Stomach (tissue), 9 donors: ENCODE data around the gene INAFM2. TPM values are rescaled to one million over a fixed set of nuclear protein-coding genes. Genes with fewer than 3 reads are reported as not detected.

Source experiments
- DNase-seq, 2 donors: peaks; one replicate each; pipeline versions ENCODE4 v3.0.0 to v3.0.0-alpha.2; 2013 to 2019
- H3K27ac ChIP-seq, 5 donors: fragments of 200-600 bp in 4 of 5; sonication (generic) in 4 of 5; one replicate each; pipeline ENCODE4 v1.5.1; 2013 to 2019; ENCODE audit warnings: mild to moderate bottlenecking in 1 of 5, moderate library complexity in 1 of 5
- H3K27me3 ChIP-seq, 3 donors: fragments of 200-600 bp; sonication (generic); one replicate each; pipeline ENCODE4 v1.5.1; 2017 to 2019; ENCODE audit warnings: mixed run types in 1 of 3
- H3K36me3 ChIP-seq, 4 donors: fragments of 200-600 bp; sonication (generic); 1 replicate in 3 of 4; 2 replicates in 1 of 4; pipeline ENCODE4 v1.5.1; 2016 to 2019
- H3K4me1 ChIP-seq, 4 donors: fragments of 200-600 bp; sonication (generic); one replicate each; pipeline ENCODE4 v1.5.1; 2016 to 2019
- H3K4me3 ChIP-seq, 4 donors: fragments of 200-600 bp; sonication (generic) in 3 of 4; one replicate each; pipeline ENCODE4 v1.5.1; 2016 to 2019; ENCODE audit warnings: mild to moderate bottlenecking in 1 of 4
- H3K9me3 ChIP-seq, 4 donors: fragments of 200-600 bp; sonication (generic); one replicate each; pipeline ENCODE4 v1.5.1; 2016 to 2019
- CTCF ChIP-seq, 7 experiments: fragments of 450-650 bp in 4 of 7; fragments of 200-600 bp in 3 of 7; sonication (generic) in 3 of 7; IDR thresholded peaks; one replicate each; pipeline ENCODE4 v1.5.1; 2016 to 2019; ENCODE audit warnings: antibody characterized with exemption in 7 of 7, control low read depth in 2 of 7, mild to moderate bottlenecking in 1 of 7
- EP300 ChIP-seq: sonication (generic); formaldehyde crosslinking; IDR thresholded peaks from one replicate; pipeline ENCODE4 v1.6.1; 2017; ENCODE audit warnings: antibody characterized with exemption
- POLR2A ChIP-seq, 4 donors: fragments of 450-650 bp; IDR thresholded peaks; one replicate each; pipeline ENCODE4 v1.6.1; 2016; ENCODE audit warnings: antibody characterized with exemption in 4 of 4, control low read depth in 2 of 4, mild to moderate bottlenecking in 1 of 4, moderate library complexity in 1 of 4
- POLR2AphosphoS5 ChIP-seq, 3 donors: sonication (generic); formaldehyde crosslinking; IDR thresholded peaks; one replicate each; pipeline ENCODE4 v1.6.1; 2016; ENCODE audit warnings: antibody characterized with exemption in 3 of 3
- WGBS, 5 donors: extraction: QIAGEN DNeasy Blood & Tissue Kit in 3 of 5; methylation state at CpG; one replicate each; pipeline versions ENCODE4 v1.1.5 to v1.1.7; 2013 to 2018; 5-methylcytosine and 5-hydroxymethylcytosine counted together
- intact Hi-C: fragments of 100-400 bp; cut with DNase I; formaldehyde crosslinking; loops from one replicate; pipeline ENCODE4 v1.15.1; 2023; ENCODE audit warnings: low total_unique reads
- polyA plus RNA-seq, 3 donors: library from polyadenylated mRNA; stranded (reverse); fragments of 200-250 nt; gene quantifications; one replicate each; pipeline ENCODE4 v1.2.3, GENCODE V29; 2013
- total RNA-seq, 5 donors: library from RNA; depleted of rRNA; stranded (reverse); fragments of >200 nt; gene quantifications; one replicate each; pipeline versions ENCODE4 v1.1.0 to v1.2.3, GENCODE V29; 2014 to 2016
- donor health status: healthy with polysubstance abuse.
- donor health status: Bipolar disorder and iron deficiency.
- donor health status: healthy.

Gene INAFM2
- total and polyA plus RNA-seq, 8 donors = 3.4 to 65.2 (median 20.4) TPM

GRCh38 chr15:40329804-40330203, 6.3 kb downstream of the INAFM2 start:
- DNase-seq = no peak
- Histone ChIP-seq H3K4me1 (peaks cover 18 to 96% (median 57%) of the 10 kb centered on the region in 4 donors), H3K27ac (peak overlapping the region in 3 of 5 donors; percentile 85 to 92 (median 90)), H3K36me3 (peaks cover 0 to 4% (median 2%) of the 10 kb centered on the region in 4 donors), H3K9me3 (no peaks in the 10 kb centered on the region), H3K27me3 (no peaks in the 10 kb centered on the region), H3K4me3 (no peak overlapping the region)
- TF ChIP-seq POLR2AphosphoS5 (IDR thresholded peaks at IDR 0.05) = no peak
- no peak for TF ChIP-seq CTCF (IDR thresholded peaks at IDR 0.05)
- TF ChIP-seq EP300 = no peak
- TF ChIP-seq POLR2A (IDR thresholded peaks at IDR 0.05) = no peak
- intact Hi-C loops = no loop called here
- WGBS, 5 donors = 78 to 90% (median 81%) methylated on average over 7 of the region's 7 CpGs

- H3K27ac ChIP-seq = peak overlapping the region in 4 of 5 donors; percentile 29 to 92 (median 91)
- H3K9me3 ChIP-seq = no peaks in the 10 kb centered on the region
- H3K4me3 ChIP-seq = no peak overlapping the region
- intact Hi-C loops = no loop called here
- peaks cover 0 to 10% (median 8%) of the 10 kb centered on the region in 4 donors for H3K36me3 ChIP-seq
- WGBS, 5 donors = 50 to 85% (median 74%) methylated on average over 5 of the region's 5 CpGs
- TF ChIP-seq CTCF (IDR thresholded peaks at IDR 0.05) (no peak), POLR2A (IDR thresholded peaks at IDR 0.05) (no peak), POLR2AphosphoS5 (IDR thresholded peaks at IDR 0.05) (peak; percentile 44 to 92 (median 80)), EP300 (peak; percentile 98)
- DNase-seq = peak in 1 of 2 donors; percentile 88
- H3K4me1 ChIP-seq = peaks cover 18 to 96% (median 60%) of the 10 kb centered on the region in 4 donors
- H3K27me3 ChIP-seq = no peaks in the 10 kb centered on the region
Measured at GRCh38 chr15:40330368-40330836, 6.9 kb downstream of the INAFM2 start.

GRCh38 chr15:40331026-40331425, 7.5 kb downstream of the INAFM2 start:
- H3K4me3 ChIP-seq = no peak overlapping the region
- H3K27me3 ChIP-seq = no peaks in the 10 kb centered on the region
- WGBS, 5 donors = 87 to 95% (median 91%) methylated on average over 7 of the region's 7 CpGs
- no peak for TF ChIP-seq POLR2AphosphoS5 (IDR thresholded peaks at IDR 0.05)
- no peak for TF ChIP-seq POLR2A (IDR thresholded peaks at IDR 0.05)
- no peak for TF ChIP-seq CTCF (IDR thresholded peaks at IDR 0.05)
- H3K27ac ChIP-seq = peak overlapping the region in 4 of 5 donors; percentile 29 to 92 (median 91)
- peaks cover 19 to 96% (median 63%) of the 10 kb centered on the region in 4 donors for H3K4me1 ChIP-seq
- no peaks in the 10 kb centered on the region for H3K9me3 ChIP-seq
- DNase-seq = no peak
- H3K36me3 ChIP-seq = peaks cover 0 to 15% (median 13%) of the 10 kb centered on the region in 4 donors
- intact Hi-C loops = no loop called here

GRCh38 chr15:40331637-40332036, 8.1 kb downstream of the INAFM2 start:
- peaks cover 19 to 98% (median 63%) of the 10 kb centered on the region in 4 donors for H3K4me1 ChIP-seq
- H3K4me3 ChIP-seq = no peak overlapping the region
- no peak for DNase-seq
- TF ChIP-seq EP300 = no peak
- TF ChIP-seq POLR2AphosphoS5 (IDR thresholded peaks at IDR 0.05) = peak in 1 of 3 donors; percentile 19
- no peak for TF ChIP-seq POLR2A (IDR thresholded peaks at IDR 0.05)
- no peak for TF ChIP-seq CTCF (IDR thresholded peaks at IDR 0.05)
- peak overlapping the region in 4 of 5 donors; percentile 17 to 92 (median 91) for H3K27ac ChIP-seq
- intact Hi-C loops = no loop called here
- WGBS, 5 donors = 87 to 94% (median 91%) methylated on average over 7 of the region's 7 CpGs
- no peaks in the 10 kb centered on the region for H3K27me3 ChIP-seq
- no peaks in the 10 kb centered on the region for H3K9me3 ChIP-seq
- H3K36me3 ChIP-seq = peaks cover 4 to 21% (median 19%) of the 10 kb centered on the region in 4 donors
